PC-3 (cell line): ENCODE measurements around the gene SDC1. TPM values are rescaled to one million over a fixed set of nuclear protein-coding genes. Genes with fewer than 3 reads are reported as not detected.

Source experiments
- ATAC-seq: fragments of 200-7000 bp; cut with Tn5 transposase; 2 replicates; pipeline ENCODE4 v1.9.1; 2020; ENCODE audit warnings: mild to moderate bottlenecking, moderate library complexity
- BruUV-seq: library from RNA; stranded (reverse); fragments of 400-500 nt; replicated peaks from 2 replicates; lab custom pipeline; 2021; lab: Mats Ljungman, UMichigan
- CTCF ChIA-PET: fragments of 300-600 bp; sonication (Branson Sonifier 250); formaldehyde crosslinking; loops from one replicate; lab custom pipeline; 2022; ENCODE audit warnings: antibody characterized with exemption; lab: Charles Lee
- POLR2A ChIA-PET: fragments of 300-600 bp; sonication (Branson Sonifier 250); formaldehyde crosslinking; loops from one replicate; lab custom pipeline; 2022; ENCODE audit warnings: antibody characterized with exemption; ENCODE audit not compliant: unreplicated experiment; lab: Charles Lee
- DNase-seq: peaks from one replicate; pipeline ENCODE4 v3.0.0-alpha.2; 2015
- H2AFZ ChIP-seq: fragments of 300-600 bp; sonication (generic); 2 replicates; pipeline ENCODE4 v1.6.0; 2016; ENCODE audit warnings: antibody characterized with exemption, low read length
- H3F3A ChIP-seq: fragments of 300-600 bp; sonication (generic); one replicate; pipeline ENCODE4 v1.6.0; 2017; ENCODE audit warnings: antibody characterized with exemption, low read length, control low read depth, mild to moderate bottlenecking; ENCODE audit not compliant: unreplicated experiment
- H3K27ac ChIP-seq: fragments of 300-600 bp; sonication (generic); 2 replicates; pipeline ENCODE4 v1.5.1; 2016; ENCODE audit warnings: mild to moderate bottlenecking, low read length
- H3K27me3 ChIP-seq: fragments of 300-600 bp; sonication (generic); 2 replicates; pipeline ENCODE4 v1.6.1; 2016; ENCODE audit warnings: low read length, mixed read lengths
- H3K36me3 ChIP-seq: fragments of 300-600 bp; sonication (generic); 2 replicates; pipeline ENCODE4 v1.6.1; 2016; ENCODE audit warnings: low read depth, mixed run types, low read length, mixed read lengths
- H3K4me1 ChIP-seq: fragments of 300-600 bp; sonication (generic); 2 replicates; pipeline ENCODE4 v1.5.1; 2016; ENCODE audit warnings: low read length; ENCODE audit not compliant: insufficient read depth
- H3K4me2 ChIP-seq: fragments of 300-600 bp; sonication (generic); 2 replicates; pipeline ENCODE4 v1.6.0; 2016; ENCODE audit warnings: low read length
- H3K4me3 ChIP-seq: fragments of 300-600 bp; sonication (generic); 2 replicates; pipeline ENCODE4 v1.5.1; 2016; ENCODE audit warnings: mild to moderate bottlenecking, low read length, mixed read lengths
- H3K79me2 ChIP-seq: fragments of 300-600 bp; sonication (generic); 2 replicates; pipeline ENCODE4 v1.6.1; 2017; ENCODE audit warnings: low read length, mixed read lengths
- H3K9ac ChIP-seq: fragments of 300-600 bp; sonication (generic); 2 replicates; pipeline ENCODE4 v1.6.0; 2016; ENCODE audit warnings: mild to moderate bottlenecking, low read length
- H3K9me2 ChIP-seq: fragments of 300-600 bp; sonication (generic); replicated peaks from 2 replicates; pipeline ENCODE4 v1.6.1; 2016; ENCODE audit warnings: mixed run types, low read length, mixed read lengths
- H3K9me3 ChIP-seq: fragments of 300-600 bp; sonication (generic); 2 replicates; pipeline ENCODE4 v1.6.1; 2016; ENCODE audit warnings: low read length, mixed read lengths
- H4K20me1 ChIP-seq: fragments of 300-600 bp; sonication (generic); 2 replicates; pipeline ENCODE4 v1.6.1; 2016; ENCODE audit warnings: low read length, mixed read lengths
- CTCF ChIP-seq: fragments of 300-600 bp; sonication (generic); conservative IDR thresholded peaks from 2 replicates; pipeline ENCODE4 v1.5.1; 2017; ENCODE audit warnings: antibody characterized with exemption, low read depth, mild to moderate bottlenecking, low read length
- EZH2 ChIP-seq: fragments of 300-600 bp; sonication (generic); IDR thresholded peaks from one replicate; pipeline ENCODE4 v1.6.1; 2017; ENCODE audit warnings: antibody characterized with exemption, mild to moderate bottlenecking, low read length; ENCODE audit not compliant: unreplicated experiment
- EZH2phosphoT487 ChIP-seq: fragments of 300-600 bp; sonication (generic); IDR thresholded peaks from 2 replicates; pipeline ENCODE4 v1.6.1; 2018; ENCODE audit warnings: mild to moderate bottlenecking, antibody characterized with exemption, low read length, borderline replicate concordance
- intact Hi-C: fragments of 100-400 bp; cut with micrococcal nuclease; formaldehyde crosslinking; loops from 2 replicates; pipeline ENCODE4 v1.9.0; 2023
- total RNA-seq: library from RNA; depleted of rRNA; stranded (reverse); fragments of >200 nt; gene quantifications from 2 replicates; pipeline ENCODE4 v1.2.3, GENCODE V29; 2014

The SDC1 gene
- total RNA-seq, 1 experiment from 2014 or later, result 358 TPM

- BruUV-seq, result no TSS peak
Observed at GRCh38 chr2:20190876-20191713, 33.8 kb downstream of the SDC1 start.

GRCh38 chr2:20190170-20190569, 34.8 kb downstream of the SDC1 start:
- Histone ChIP-seq H3K27me3 (no peaks in the 10 kb centered on the region), H3K9me3 (no peaks in the 10 kb centered on the region), H2AFZ (no peak overlapping the region), H3K36me3 (no peaks in the 10 kb centered on the region), H3K79me2 (no peaks in the 10 kb centered on the region), H3K9me2 (no peaks in the 10 kb centered on the region), H3F3A (no peaks in the 10 kb centered on the region), H3K4me3 (no peak overlapping the region), H3K4me1 (peaks cover 16% of the 10 kb centered on the region), H3K4me2 (no peak overlapping the region), H3K9ac (no peak overlapping the region), H3K27ac (no peak overlapping the region), H4K20me1 (no peaks in the 10 kb centered on the region)
- POLR2A ChIA-PET, result no interaction called here
- no TSS peak for BruUV-seq
- DNase-seq (no peak), ATAC-seq (no peak)
- CTCF ChIA-PET, result no interaction called here
- intact Hi-C loops, result no loop called here
- TF ChIP-seq CTCF (no peak), EZH2phosphoT487 (no peak), EZH2 (no peak)

More at GRCh38 chr2:20190876-20191713, 33.8 kb downstream of the SDC1 start:
- TF ChIP-seq EZH2phosphoT487 (no peak), CTCF (peak; percentile 57)
- no peak overlapping the region for H2AFZ ChIP-seq
- no peaks in the 10 kb centered on the region for H3F3A ChIP-seq
- H3K9ac ChIP-seq, result no peak overlapping the region
- ATAC-seq, result peak; percentile 41
- no peak overlapping the region for H3K27ac ChIP-seq
- H3K9me3 ChIP-seq, result no peaks in the 10 kb centered on the region
- no peak overlapping the region for H3K4me3 ChIP-seq
- H4K20me1 ChIP-seq, result no peaks in the 10 kb centered on the region
- H3K36me3 ChIP-seq, result no peaks in the 10 kb centered on the region
- DNase-seq, result peak; percentile 43
- H3K27me3 ChIP-seq, result no peaks in the 10 kb centered on the region
- H3K79me2 ChIP-seq, result no peaks in the 10 kb centered on the region
- POLR2A ChIA-PET, result no interaction called here
- peaks cover 7% of the 10 kb centered on the region for H3K4me1 ChIP-seq
- H3K4me2 ChIP-seq, result no peak overlapping the region
- intact Hi-C loops, result no loop called here
- no peaks in the 10 kb centered on the region for H3K9me2 ChIP-seq
- CTCF ChIA-PET, result no interaction called here

GRCh38 chr2:20189299-20189931, 35.5 kb downstream of the SDC1 start:
- Histone ChIP-seq H2AFZ (no peak overlapping the region), H3K4me3 (no peak overlapping the region), H3K4me2 (no peak overlapping the region), H3K79me2 (no peaks in the 10 kb centered on the region), H3K27ac (no peak overlapping the region), H3K4me1 (peaks cover 24% of the 10 kb centered on the region), H3K36me3 (no peaks in the 10 kb centered on the region), H3F3A (no peaks in the 10 kb centered on the region), H3K9me3 (no peaks in the 10 kb centered on the region), H3K27me3 (no peaks in the 10 kb centered on the region), H3K9me2 (no peaks in the 10 kb centered on the region), H3K9ac (no peak overlapping the region), H4K20me1 (no peaks in the 10 kb centered on the region)
- BruUV-seq, result no TSS peak
- DNase-seq (no peak), ATAC-seq (no peak)
- no peak for TF ChIP-seq EZH2phosphoT487
- TF ChIP-seq EZH2, result no peak
- ChIA-PET POLR2A (no interaction called here), CTCF (interaction anchor here (0.6 kb wide), 1 partner anchor 43 kb away, joined by 3 read pairs; no protein-coding TSS in a partner anchor)
- intact Hi-C loops, result loop anchor here (10.0 kb wide), 1 partner anchor 85 kb away; no protein-coding TSS in a partner anchor
